Gastroesophageal sphincter (tissue), 3 donors: ENCODE measurements around the gene SEC24A.

Source experiments
- CTCF ChIP-seq, 4 experiments: fragments of 200-600 bp in 2 of 4; fragments of 450-650 bp in 2 of 4; sonication (generic) in 1 of 4; IDR thresholded peaks; one replicate each; pipeline ENCODE4 v1.5.1; 2017 to 2019; ENCODE audit warnings: antibody characterized with exemption in 4 of 4, mild to moderate bottlenecking in 2 of 4, moderate library complexity in 2 of 4
- EP300 ChIP-seq: sonication (generic); formaldehyde crosslinking; IDR thresholded peaks from one replicate; pipeline ENCODE4 v1.6.1; 2017; ENCODE audit warnings: antibody characterized with exemption, mild to moderate bottlenecking
- POLR2A ChIP-seq, 2 donors: fragments of 450-650 bp; IDR thresholded peaks; one replicate each; pipeline ENCODE4 v1.6.1; 2017; ENCODE audit warnings: antibody characterized with exemption in 2 of 2, mild to moderate bottlenecking in 2 of 2, moderate library complexity in 1 of 2

- TF ChIP-seq CTCF (IDR thresholded peaks at IDR 0.05) (no peak), POLR2A (IDR thresholded peaks at IDR 0.05) (no peak), EP300 (no peak)
Observed at GRCh38 chr5:134692722-134693121, 44.1 kb downstream of the SEC24A start.
